MM.1S (cell line): ENCODE results near the gene SLC16A1.

Experiments used
- CTCF ChIP-seq: fragments of 300-600 bp; sonication (generic); IDR thresholded peaks from 2 replicates; pipeline ENCODE4 v1.5.1; 2016; ENCODE audit warnings: antibody characterized with exemption, low read length, mixed read lengths
- EZH2phosphoT487 ChIP-seq: fragments of 300-600 bp; sonication (generic); IDR thresholded peaks from 2 replicates; pipeline ENCODE4 v1.6.1; 2018; ENCODE audit warnings: antibody characterized with exemption, low read length

DNA sequence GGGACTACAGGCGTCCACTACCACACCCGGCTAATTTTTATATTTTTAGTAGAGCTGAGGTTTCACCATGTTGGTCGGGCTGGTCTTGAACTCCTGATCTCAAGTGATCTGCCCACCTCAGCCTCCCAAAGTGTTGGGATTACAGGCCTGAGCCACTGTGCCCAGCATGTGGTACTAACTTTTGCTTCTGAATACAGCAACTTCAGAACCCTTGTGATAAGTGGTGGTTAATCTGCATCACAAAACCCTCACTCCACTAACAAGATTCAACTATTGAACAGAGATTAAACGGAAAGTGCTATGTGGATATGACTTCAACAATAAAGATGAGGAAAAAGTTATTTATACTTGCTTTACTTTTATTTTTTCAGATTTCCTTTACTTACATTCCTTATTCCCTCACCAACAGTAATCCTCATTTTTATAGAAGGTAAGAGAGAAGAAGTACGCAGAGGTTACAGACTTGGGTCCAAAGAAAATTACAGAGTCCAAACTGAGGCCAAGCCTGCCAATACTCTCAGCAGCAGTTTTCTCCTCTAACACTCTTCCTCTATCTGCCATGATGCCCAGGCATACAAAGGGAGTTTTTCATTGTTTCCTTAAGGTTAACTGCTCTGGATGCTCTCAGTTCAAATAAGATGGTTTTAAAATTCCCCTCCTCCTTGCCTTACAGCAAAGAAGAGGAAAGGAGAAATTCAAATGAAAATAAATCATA is 44.3 kb downstream of the SLC16A1 start:
- TF ChIP-seq CTCF (no peak), EZH2phosphoT487 (no peak)
